Large intestine (tissue), 3 donors: ENCODE data around the gene SHISA6. TPM values are rescaled to one million over a fixed set of nuclear protein-coding genes. Genes with fewer than 3 reads are reported as not detected.

Source experiments
- DNase-seq, 2 donors: peaks; one replicate each; pipeline versions ENCODE4 v3.0.0 to v3.0.0-alpha.2; 2013
- H3K27ac ChIP-seq: one replicate; pipeline ENCODE4 v1.5.1; 2013; ENCODE audit warnings: low read length
- H3K27me3 ChIP-seq: 2 replicates; pipeline ENCODE4 v1.6.1; 2013; ENCODE audit warnings: low read length; ENCODE audit not compliant: control insufficient read depth, insufficient read depth
- H3K36me3 ChIP-seq: 2 replicates; pipeline ENCODE4 v1.6.1; 2013; ENCODE audit warnings: low read length; ENCODE audit not compliant: control insufficient read depth, insufficient read depth
- H3K4me1 ChIP-seq: one replicate; pipeline ENCODE4 v1.6.1; 2013; ENCODE audit warnings: low read length; ENCODE audit not compliant: control insufficient read depth, insufficient read depth
- H3K4me3 ChIP-seq: one replicate; pipeline ENCODE4 v1.5.1; 2013; ENCODE audit warnings: low read length
- H3K9me3 ChIP-seq: one replicate; pipeline ENCODE4 v1.6.1; 2013; ENCODE audit warnings: mild to moderate bottlenecking, low read depth, low read length, moderate library complexity; ENCODE audit not compliant: control insufficient read depth
- WGBS: methylation state at CpG from one replicate; pipeline ENCODE4 v1.1.5; 2013; ENCODE audit warnings: low lambda C conversion rate; ENCODE audit not compliant: insufficient coverage; 5-methylcytosine and 5-hydroxymethylcytosine counted together
- polyA plus RNA-seq: library from polyadenylated mRNA; unstranded; fragments of 120-200 nt; gene quantifications from one replicate; pipeline ENCODE4 v1.2.1, GENCODE V29; 2013

The SHISA6 gene
- polyA plus RNA-seq, 1 donor = 0.24 TPM

GRCh38 chr17:11601661-11602060 lies 360.6 kb downstream of the SHISA6 start:
- WGBS = 43% methylated on average over 1 of the region's 5 CpGs
- DNase-seq = no peak

GRCh38 chr17:11608396-11608795 lies 367.4 kb downstream of the SHISA6 start:
- H3K27me3 ChIP-seq = no peaks in the 10 kb centered on the region
- no CpG with 5 or more reads among the region's 6 CpGs for WGBS
- H3K4me3 ChIP-seq = no peak overlapping the region
- H3K27ac ChIP-seq = no peak overlapping the region
- no peaks in the 10 kb centered on the region for H3K36me3 ChIP-seq
- no peaks in the 10 kb centered on the region for H3K9me3 ChIP-seq
- peak; percentile 40 to 72 for DNase-seq
- no peaks in the 10 kb centered on the region for H3K4me1 ChIP-seq

More at GRCh38 chr17:11601661-11602060, 360.6 kb downstream of the SHISA6 start:
- H3K4me3 ChIP-seq = no peak overlapping the region
- no peaks in the 10 kb centered on the region for H3K9me3 ChIP-seq
- peaks cover 16% of the 10 kb centered on the region for H3K27me3 ChIP-seq
- no peak overlapping the region for H3K27ac ChIP-seq
- peaks cover 2% of the 10 kb centered on the region for H3K4me1 ChIP-seq
- H3K36me3 ChIP-seq = no peaks in the 10 kb centered on the region

GRCh38 chr17:11610999-11611566 lies 370.1 kb downstream of the SHISA6 start:
- Histone ChIP-seq H3K9me3 (no peaks in the 10 kb centered on the region), H3K27ac (no peak overlapping the region), H3K36me3 (no peaks in the 10 kb centered on the region), H3K4me1 (no peaks in the 10 kb centered on the region), H3K27me3 (no peaks in the 10 kb centered on the region), H3K4me3 (no peak overlapping the region)
- WGBS = no CpG with 5 or more reads among the region's 6 CpGs
- DNase-seq = no peak

GRCh38 chr17:11612956-11613355 lies 371.9 kb downstream of the SHISA6 start:
- Histone ChIP-seq H3K36me3 (no peaks in the 10 kb centered on the region), H3K9me3 (no peaks in the 10 kb centered on the region), H3K4me1 (no peaks in the 10 kb centered on the region), H3K27ac (no peak overlapping the region), H3K27me3 (no peaks in the 10 kb centered on the region), H3K4me3 (no peak overlapping the region)
- no peak for DNase-seq
- no CpG with 5 or more reads among the region's 2 CpGs for WGBS
